ENCODE measurements around the gene GCM1.

GCM1 gene

GRCh38 chr6:53080813-53081212 is 67.8 kb downstream of the GCM1 start:
- Histone ChIP-seq H3K4me3 (ENCODE audit: low read length) (no peak overlapping the region), H3K27me3 (ENCODE audit: control insufficient read depth, insufficient read depth, low read length) (no peaks in the 10 kb centered on the region), H3K36me3 (ENCODE audit: control insufficient read depth, insufficient read depth, low read length) (peaks cover 7% of the 10 kb centered on the region; the same call in 1 of the 2 replicates), H3K9me3 (ENCODE audit: control insufficient read depth, insufficient read depth, low read length) (no peaks in the 10 kb centered on the region), H3K27ac (ENCODE audit: low read length) (no peak overlapping the region), H3K4me1 (ENCODE audit: control insufficient read depth, insufficient read depth, low read length) (no peaks in the 10 kb centered on the region)
- WGBS (ENCODE audit: insufficient coverage, insufficient read length) = no CpG with 5 or more reads among the region's 1 CpG
- DNase-seq (ENCODE audit: low read depth, low spot score) = no peak
